CD4-positive, alpha-beta T cell treated with Interleukin-6 for 4 hours (primary cell): ENCODE results near the gene MX2.
"Not testable (repeated sequence)": the region's sequence is repeated elsewhere in the genome, so short reads cannot be mapped to it uniquely, and the experiment has no call there.

Experiments
- DNase-seq: peaks from one replicate; pipeline ENCODE4 v3.0.0-alpha.2; 2020; ENCODE audit warnings: mixed read lengths

MX2 gene

DNA sequence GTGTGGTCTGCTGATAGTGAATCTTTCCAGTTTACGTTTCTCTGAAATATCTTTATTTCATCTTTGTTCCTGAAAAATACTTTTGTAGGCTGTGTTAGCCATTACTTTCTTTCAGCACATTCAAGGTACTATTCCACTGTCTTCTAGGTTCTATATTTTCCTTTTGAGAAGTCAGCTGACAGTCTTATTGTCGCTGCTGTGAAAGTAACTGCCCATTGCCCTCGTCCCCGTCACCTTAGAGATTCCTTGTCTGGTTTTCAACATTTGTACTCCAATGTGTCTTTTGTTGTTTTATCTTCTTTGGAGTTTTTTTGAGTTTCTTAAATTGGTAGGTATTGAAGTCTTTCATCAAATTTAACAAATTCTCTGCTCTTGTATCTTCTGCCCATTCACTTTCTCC, 19.8 kb upstream of the MX2 start:
- no peak for DNase-seq

- DNase-seq = no peak
Measured at GRCh38 chr21:41344146-41344545, 17.7 kb upstream of the MX2 start.

DNA sequence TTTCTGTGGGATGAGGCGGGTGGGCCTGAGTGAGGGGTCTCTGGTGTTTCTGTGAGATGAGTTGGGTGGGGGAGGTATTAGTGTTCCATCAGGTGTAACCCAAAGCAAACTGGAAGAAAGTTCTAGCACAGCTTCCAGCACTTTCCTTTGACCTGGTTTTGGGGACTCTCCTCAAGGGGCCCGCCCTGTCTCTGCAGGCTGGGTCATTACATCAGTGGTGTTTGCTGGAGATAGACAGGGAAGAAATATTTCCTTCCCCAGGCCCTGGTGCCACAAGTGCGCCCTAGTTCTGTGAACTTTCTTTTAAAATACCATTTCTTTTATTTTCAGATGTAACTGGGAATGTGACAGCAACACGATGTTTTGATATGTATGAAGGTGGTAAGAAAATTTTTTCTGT, 16.5 kb upstream of the MX2 start:
- no peak for DNase-seq

- no peak for DNase-seq
Measured at GRCh38 chr21:41345934-41346685, 15.7 kb upstream of the MX2 start.

DNA sequence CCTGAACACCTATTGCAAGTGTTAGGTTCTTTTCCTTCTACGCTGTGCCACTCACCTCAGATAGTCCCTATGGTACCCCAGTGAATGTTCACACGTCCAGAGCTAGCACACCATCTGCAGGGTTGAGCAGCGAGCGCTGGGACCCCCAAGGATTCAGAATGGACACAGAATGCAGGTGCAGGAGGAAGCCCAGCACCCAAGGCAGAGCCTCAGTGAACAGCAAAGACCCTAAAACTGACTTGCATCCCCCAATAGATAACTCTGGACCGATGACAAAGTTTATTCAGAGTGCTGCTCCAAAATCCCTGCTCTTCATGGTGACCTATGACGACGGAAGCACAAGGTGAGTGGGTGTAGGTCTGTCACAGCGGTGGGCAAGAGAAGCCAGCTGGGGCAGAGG, 15.1 kb upstream of the MX2 start:
- no peak for DNase-seq

DNA sequence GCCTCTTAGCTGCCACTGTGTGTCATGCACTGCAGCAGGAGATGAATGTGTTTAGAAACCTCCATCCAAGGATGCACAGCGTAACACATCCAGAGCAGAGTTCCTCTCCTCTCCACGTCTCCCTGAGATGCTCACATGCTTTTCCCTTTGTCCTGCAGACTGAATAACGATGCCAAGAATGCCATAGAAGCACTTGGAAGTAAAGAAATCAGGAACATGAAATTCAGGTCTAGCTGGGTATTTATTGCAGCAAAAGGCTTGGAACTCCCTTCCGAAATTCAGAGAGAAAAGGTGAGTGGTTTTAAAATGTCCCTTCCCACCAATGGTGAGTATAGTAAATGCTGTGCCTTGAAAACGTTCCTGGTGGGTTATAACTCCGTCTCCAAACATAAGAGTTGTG, 13.4 kb upstream of the MX2 start:
- DNase-seq = no peak

- no peak for DNase-seq
Measured at GRCh38 chr21:41349126-41349525, 12.7 kb upstream of the MX2 start.

GRCh38 chr21:41349619-41350390, 12.0 kb upstream of the MX2 start:
- DNase-seq = no peak

DNA sequence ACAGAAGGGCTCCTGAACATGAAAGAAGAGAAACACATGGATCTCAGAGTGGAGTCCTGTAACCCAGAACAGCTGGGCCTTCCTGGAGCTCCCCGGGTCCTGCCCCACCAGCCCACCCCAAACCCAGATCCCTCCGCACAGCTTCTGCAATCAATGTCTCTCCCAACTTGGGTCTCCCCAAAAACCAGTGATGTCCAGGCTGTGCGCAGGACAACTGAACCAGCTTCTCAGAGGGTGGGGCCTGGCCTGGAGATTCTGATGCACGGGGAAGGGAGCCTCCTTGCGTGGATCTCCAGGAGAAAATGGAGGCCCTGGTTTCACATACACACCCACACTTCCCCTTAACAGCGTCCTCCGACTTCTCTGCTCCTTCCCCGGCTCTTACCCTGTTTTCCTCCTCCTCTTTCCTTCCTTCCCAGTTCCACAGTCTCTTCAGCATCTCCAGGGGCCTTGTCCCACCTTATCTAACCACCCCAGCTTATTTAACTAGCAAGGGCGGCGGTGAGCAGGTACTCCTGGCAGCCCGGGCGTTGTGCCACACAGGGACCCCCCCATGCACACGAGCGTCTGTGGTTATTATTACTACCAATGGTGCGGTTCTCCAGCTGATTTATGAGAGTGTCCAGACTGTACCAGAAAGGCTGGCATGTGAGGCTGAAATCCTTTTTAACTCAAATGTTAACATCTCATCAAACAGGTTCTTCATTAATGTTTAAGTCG, 11.2 kb upstream of the MX2 start:
- DNase-seq = no peak

GRCh38 chr21:41357546-41357945, 4.3 kb upstream of the MX2 start:
- DNase-seq = no peak

- no peak for DNase-seq
Measured at GRCh38 chr21:41358193-41359166, 3.3 kb upstream of the MX2 start.

- no peak for DNase-seq
Measured at GRCh38 chr21:41359286-41359685, 2.5 kb upstream of the MX2 start.

- not testable (repeated sequence) for DNase-seq
Measured at GRCh38 chr21:41359754-41360071, 2.1 kb upstream of the MX2 start.

- no peak for DNase-seq
Measured at GRCh38 chr21:41360072-41360821, 1.6 kb upstream of the MX2 start.

DNA sequence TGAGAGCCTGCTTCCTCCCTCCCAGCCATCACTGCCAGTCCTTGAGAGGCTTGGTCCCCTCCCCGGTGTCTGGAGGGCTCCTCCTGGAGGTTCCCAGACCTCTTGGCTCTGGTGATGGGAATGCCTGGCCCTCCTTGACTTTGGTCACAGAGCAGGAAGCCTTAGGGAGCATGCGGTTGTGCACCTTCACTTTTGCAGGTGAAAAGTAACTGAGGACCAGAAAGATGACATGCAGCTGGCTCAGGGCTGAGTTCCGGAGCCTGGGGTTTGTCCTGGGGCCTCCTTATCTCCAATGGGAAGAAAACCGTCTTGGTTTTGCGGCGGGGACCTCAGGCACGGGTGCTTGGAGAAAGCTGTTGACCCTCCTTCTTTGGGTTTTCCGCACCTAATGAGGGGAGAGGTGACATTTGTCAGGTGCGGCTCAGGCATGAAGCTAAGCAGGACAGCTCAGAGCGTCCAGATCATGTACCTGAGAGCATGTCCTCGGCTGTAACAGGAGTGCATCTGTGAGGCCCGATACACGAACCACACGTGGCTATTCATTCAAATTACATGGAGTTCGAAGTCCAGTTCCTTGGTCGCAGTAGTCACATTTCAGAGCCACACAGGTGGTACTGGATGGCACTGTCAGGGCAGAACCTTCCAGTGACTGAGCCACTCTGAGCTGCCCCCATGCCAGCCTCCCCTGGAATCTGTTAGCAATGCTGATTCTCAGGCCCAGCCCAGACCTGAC, 608 bp upstream of the MX2 start:
- DNase-seq = no peak

GRCh38 chr21:41362605-41363369, 960 bp downstream of the MX2 start:
- DNase-seq = no peak

DNA sequence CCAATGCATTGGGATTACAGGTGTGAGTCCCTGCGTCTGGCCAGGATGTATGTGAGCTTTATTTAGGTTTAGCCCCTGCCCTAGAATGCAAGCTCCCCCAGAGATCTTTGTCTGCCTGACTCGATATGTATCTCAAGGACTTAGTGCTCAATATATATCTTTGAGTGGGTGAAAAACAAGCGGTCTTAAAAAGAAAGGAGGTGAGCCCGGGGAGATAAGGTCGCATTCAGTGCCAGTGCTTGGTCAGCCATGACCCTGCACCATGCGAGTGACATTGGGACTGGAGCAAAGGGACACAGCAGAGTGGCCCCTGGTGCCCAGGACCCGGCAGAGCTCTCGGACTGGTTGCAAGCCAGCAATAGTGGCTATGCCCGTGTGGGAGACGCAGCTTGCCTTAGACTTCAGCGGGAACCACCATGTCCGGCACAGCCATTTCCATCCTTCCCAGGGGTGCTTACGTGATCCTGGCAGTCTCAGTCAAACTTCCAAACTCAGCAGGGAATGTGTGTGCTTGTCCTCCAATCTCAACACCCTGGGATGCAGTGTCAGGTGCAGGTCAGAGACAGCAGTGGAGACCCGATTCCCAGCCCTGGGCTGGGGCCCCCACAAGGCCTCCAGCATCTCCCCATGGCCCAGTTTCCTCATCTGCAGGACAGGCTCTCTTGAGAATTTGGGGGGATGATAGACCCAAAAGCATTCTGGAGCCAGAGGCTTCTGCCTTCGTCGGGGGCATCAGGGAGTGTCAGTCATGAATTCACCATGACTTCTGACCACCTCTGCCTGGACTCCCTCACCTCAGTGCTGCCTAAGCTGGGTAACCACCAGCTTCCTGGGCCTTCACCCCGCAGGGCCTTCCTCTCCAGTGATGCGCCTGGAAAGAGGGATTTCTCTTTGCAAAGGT, 1.8 kb downstream of the MX2 start:
- no peak for DNase-seq

- DNase-seq = no peak
Measured at GRCh38 chr21:41364308-41364707, 2.5 kb downstream of the MX2 start.

DNA sequence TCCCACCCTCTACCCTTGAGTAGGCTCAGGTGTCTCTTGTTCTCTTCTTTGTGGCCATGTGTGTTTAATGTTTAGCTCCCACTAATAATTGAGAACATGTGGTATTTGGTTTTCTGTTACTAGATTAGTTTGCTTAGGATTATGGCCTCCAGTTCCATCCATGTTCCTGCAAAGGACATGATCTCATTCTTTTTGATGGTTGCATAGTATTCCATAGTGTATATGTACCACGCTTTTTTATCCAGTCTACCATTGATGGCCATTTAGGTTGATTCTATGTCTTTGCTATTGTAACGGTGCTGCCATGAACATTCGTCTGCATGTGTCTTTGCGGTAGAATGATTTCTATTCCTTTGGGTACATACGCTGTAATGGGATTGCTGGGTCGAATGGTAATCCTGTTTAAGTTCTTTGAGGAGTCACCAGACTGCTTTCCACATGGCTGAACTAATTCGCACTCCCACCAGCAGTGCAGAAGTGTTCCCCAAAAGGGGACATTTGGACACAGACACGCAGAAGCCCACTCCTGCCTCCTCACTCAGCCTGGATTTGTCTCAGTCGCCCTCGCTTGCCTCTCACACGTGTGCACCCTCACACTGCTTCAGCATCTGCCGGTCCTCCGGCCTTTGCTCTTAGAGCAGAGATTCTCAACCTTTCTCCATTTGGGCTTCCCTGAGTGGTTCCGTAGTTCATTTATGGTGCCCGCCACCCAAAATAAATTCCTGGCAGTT, 3.7 kb downstream of the MX2 start:
- DNase-seq = no peak
